HG03571 (cell line): ENCODE results near the gene RFTN1.
"Not testable (repeated sequence)": the region's sequence is repeated elsewhere in the genome, so short reads cannot be mapped to it uniquely, and the experiment has no call there.

ENCODE experiments used
- ATAC-seq: cut with Tn5 transposase; IDR thresholded peaks from one replicate; pipeline ENCODE4 v1.9.1; 2021; ENCODE audit not compliant: unreplicated experiment

The RFTN1 gene

DNA sequence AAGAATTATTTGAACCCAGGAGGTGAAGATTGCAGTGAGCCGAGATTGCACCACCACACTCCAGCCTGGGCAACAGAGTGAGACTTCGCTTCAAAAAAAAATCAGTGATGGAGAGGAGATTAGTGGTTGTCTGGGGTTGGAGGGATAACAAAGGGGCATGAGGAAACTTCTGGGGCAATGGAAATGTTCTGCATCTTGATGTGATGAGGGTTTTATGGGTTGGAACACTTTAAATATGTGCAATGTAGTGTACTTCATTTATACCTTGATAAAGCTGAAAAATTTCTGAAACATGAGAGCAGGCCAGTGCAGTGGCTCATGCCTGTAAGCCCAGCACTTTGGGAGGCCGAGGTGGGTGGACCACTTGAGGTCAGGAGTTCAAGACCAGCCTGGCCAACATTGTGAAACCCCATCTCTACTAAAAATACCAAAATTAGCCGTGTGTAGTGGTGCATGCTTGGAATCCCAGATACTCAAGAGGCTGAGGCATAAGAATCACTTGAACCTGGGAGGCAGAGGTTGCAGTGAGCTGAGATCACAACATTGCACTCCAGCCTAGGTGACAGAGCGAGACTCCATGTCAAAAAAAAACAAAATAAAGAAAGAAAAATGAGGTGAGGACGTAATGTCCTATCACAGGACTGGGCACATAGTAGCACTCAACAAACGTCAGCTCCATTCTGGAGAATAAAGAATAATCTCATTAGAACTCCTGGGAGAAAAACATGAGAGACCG, 24.0 kb downstream of the RFTN1 start:
- not testable (repeated sequence) for ATAC-seq

DNA sequence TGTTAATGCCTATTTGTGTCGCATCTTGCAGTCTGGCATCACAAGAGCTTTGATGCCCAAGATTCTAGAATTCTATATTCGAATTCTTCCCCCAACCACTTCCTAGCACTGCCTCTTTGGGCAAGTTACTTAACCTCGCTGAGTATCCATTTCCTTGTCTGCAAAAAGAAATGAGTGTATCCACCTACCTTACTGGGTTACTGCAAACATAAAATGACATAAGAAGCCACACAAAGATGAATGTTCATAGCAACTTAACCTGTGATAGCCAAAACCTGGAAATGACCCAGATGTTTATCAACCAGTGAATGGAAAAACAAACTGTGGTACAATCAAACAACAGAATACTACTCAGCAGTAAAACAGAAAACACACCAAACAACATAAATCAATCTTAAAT, 24.9 kb downstream of the RFTN1 start:
- ATAC-seq, result no peak

DNA sequence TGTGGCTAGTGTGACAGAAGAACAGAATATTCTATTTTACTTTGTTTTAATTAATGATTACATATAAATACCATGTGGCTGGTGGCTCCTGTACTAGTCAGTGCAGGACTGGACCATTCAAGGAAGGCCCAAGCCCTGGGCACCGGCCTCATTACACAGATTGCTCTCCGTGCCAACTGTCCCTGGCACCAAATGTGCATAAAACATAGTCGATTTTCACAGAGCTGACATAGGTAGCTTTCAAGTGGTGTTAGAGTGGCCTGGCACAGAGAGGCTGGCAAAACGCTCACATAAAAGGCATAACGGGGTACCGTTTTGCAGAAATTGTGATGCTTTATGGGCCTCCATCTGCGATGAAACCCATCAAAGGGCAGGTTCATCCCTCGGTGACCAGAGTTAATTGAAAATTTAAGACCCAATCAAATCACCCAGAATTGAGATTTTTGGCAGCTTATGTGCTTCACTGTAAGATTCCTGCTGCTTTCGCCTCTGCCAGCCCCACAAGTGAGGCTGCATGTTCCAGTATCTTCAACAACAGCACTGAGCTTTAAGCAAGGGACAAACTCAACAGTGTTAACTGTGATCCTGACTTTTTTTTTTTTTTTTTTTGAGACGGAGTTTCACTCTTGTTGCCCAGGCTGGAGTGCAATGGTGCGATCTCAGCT, 25.9 kb downstream of the RFTN1 start:
- ATAC-seq, result no peak

DNA sequence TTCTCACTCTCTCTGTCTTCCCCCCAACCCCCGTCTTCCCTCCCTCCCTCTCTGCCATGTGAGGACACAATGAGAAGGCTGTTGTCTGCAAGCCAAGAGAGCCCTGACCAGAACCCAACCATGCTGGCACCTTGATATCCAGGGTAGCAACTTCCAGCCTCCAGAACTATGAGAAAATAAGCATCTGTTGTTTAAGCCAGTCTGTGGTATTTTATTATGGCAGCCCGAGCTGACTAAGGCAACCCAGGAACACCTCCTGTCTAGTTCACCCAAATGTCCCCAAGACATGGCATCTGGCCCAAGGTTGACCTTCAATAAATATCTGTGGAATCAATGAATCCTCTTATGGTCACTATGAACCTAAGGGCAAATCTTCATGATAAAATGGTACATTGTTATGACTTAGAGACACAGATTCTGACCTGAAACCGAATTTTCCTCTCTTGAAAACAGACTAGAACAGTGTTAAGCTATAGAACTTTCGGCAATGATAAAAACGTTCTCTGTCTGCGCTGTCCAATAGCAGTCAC, 26.5 kb downstream of the RFTN1 start:
- ATAC-seq, result no peak

DNA sequence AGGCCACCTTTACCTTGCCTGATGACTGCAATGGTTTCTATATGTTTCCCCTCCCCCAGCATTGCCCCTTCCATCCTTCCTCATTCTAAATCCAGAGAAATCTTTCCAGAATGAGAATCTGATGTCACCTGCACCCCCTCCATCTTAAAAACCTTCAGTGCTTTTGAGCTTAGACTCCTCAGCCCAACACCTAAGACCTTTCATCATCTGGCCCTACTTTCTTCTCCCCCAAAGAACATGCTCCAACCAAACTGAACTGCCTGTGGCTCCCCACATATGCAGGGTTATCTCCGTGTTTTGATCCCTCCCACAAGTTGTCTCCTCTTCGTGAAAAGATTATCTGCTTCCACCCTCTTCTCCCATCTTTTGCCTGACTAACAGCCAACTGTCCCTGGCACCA, 27.3 kb downstream of the RFTN1 start:
- ATAC-seq, result no peak

DNA sequence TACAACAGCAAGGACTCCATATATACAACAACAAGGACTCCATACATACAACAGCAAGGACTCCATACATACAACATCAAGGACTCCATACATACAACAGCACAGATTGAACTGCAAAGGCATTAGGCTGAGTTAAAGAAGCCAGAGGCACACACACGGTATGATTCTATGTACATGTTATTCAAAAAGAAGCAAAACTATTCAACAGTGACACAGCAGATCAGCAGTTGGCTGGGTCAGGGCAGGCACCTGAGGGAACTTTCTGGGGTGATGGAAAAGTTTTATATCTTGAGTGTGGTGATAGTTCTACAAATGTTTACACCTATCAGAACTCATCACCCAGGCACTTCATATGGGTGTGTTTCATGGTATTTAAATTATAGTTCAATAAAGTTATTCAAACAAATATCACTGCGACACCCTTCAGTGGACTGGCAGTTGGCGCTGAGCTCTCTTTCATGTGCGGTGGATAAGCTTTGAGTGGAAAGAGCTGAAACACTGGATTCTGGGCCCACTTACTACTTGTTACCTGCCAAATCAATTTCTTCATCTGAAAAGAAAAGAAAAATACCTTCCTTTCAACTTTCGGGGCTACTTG, 28.0 kb downstream of the RFTN1 start:
- no peak for ATAC-seq

DNA sequence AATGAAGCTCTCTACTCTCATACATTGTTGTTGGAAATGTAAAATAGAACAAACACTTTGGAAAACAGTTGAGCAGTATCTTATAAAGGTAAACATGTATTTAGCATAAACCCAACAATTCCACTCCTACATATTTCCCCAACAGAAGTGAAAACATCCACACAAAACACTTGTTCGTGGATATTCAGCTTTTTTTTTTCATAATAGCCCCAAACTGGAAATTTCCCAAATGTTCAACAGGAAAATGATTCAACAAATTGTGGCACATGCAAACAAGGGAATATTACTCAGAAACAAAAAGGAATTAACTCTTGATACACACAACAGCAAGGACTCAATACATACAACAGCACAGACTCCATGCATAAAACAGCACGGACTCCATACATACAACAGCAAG, 28.5 kb downstream of the RFTN1 start:
- ATAC-seq, result no peak

DNA sequence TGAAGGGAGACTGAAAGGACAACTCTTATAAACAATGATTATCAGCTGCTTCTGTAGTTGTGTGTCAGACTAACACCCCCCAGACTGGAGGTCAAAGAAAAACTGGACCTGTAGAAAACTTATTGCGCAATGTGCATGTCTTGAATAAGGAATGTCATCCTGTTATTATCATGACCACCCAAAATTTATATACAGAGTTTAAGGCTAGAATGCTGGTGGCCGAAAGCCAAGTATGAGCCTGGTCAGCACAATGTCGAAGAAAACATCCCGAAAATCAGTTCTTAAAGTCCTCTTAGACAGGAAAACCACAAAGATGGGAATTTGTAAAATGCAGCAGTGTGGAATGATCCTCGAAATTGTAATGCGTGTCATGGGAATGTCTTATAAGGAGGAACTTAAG, 29.3 kb downstream of the RFTN1 start:
- ATAC-seq, result no peak

DNA sequence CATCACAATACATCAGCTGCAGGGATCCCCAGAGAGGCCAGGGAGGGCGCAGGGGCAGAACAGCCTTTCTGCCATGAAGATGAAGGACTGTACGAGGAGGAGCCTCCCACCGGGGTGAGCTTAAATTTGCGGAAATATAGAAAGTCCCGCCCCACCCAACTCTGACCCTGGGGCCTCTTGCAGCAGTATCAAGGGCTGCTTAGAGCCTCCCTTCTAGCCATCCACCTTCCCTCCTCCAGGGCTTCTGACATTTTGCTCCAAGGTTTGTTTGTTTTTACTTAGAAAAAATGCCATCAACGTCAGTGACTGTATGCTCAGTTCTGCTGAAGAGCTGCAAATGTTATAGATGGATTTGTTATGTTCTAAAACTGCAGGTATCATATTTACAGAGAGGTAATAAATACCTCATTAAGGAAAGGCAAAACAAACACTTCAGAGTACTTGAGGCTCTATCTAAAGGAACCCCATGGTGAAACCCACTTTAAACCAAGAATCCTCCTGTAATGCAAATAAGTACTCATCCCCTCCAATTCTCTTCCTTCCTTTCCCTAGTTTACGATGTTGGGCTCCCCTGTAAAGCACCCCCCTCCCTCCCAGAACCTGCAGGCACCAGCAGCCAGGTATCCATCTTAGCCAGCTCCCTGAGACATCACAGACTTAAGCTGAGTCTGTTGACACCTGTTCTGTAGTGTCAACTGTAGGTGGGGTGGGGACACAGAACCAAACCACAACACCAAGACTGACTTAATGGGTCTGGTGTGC, 30.5 kb downstream of the RFTN1 start:
- ATAC-seq, result peak; percentile 60

DNA sequence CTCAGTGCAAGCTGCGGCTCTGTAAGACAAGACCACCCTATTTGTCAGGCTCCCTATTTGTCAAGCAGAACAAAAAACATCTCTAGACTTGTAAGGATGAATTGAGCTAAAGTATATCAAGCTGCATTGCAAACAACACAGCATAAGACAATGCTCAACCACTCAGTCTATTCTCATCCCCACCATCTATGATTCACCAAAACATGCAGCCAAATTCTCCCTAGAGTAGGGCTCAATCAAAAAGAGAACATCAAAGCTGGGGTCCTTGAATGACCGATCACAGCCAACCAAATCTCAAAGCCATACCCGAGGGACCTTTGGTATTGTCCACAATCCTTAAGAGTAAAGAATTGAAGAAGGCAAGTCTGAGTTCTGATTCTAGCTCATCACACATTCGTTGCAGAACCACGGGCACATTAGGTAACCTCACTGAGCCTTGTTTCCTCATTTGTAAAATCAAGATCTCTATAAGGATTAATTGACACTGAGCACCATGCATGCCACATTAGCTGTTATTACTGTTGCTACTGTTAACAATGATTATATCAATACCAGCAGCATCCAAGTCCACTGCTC, 31.2 kb downstream of the RFTN1 start:
- ATAC-seq, result peak; percentile 14

DNA sequence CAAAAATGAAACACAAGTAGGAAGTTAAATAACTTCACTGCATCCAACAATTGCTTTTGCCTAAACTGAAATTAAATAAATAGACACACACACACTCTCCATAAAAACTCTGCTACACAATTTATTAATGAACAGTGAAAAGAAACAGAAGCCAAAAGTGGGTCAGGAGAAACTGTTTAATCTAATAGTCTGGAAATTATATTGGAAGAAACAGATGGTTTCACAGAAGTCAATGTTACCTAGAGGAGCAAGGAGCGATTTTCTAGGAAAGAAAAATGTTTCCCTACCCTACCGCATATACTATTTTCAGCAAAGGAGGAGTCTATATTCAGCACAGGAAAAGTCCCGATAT, 32.0 kb downstream of the RFTN1 start:
- no peak for ATAC-seq

DNA sequence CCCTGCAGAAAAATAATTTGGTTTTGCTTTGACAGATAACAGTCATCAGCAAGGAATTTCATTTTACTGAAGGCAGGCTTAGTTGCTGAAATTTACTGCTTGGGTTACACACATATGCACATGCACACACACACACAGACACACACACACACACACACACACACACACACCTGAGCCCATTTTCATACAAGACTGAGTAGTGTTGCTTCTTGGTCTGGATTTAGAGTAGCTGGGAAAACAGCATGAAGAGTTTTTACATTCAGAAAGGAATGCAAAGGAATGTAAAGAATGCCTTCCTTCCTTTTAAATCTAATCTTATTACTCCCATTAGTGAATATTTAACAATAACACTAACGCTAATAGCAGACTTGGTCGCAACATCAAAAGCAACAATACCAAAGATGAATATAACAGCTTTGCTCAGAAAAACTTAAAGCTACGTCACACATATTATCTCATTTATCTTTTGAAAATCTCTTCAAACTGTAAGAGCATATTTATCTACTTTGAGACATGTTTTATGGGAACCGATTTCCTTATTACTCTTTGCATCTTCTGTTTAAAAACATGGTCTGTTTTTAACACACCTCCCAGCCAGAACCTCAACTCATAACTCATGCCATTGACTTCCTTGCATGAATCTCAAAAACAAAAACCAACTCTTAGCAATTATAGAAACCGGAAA, 32.5 kb downstream of the RFTN1 start:
- peak; percentile 46 for ATAC-seq

DNA sequence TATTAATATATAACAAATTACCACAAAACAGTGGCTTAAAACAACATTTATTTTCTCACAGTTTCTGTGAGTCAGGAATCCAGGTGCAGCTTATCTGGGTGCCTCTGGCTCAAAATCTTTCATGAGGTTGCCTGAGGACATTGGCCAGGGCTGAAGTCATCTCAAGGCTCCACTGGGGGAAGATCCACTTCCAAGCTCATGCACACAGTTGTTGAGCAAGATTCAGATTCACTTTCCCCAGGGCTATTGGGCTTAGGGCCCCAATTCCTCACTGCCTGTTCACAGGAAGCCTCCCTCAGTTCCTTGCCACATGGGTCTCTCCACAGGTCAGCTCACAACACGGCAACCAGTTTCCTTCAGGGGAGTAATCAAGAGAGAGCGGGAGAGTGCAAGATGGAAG, 35.0 kb downstream of the RFTN1 start:
- no peak for ATAC-seq

DNA sequence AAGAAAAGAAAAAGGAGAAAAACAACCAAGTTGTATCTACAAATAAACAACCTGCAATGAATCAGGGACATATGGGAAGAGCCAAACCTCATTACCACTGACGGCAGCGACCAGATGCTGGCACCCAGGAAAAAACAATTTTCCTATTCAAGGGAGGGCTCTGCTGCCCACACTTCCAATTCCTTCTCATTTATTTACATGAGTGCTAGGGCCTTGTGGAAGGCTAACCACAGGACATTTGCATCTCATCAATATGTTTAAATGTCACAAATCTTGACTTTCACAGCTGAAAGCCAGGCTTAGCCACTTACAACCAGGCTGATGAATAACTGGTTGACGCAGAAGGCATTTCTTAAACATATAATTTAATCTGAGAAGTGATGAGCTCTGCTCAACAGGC, 36.0 kb downstream of the RFTN1 start:
- no peak for ATAC-seq

DNA sequence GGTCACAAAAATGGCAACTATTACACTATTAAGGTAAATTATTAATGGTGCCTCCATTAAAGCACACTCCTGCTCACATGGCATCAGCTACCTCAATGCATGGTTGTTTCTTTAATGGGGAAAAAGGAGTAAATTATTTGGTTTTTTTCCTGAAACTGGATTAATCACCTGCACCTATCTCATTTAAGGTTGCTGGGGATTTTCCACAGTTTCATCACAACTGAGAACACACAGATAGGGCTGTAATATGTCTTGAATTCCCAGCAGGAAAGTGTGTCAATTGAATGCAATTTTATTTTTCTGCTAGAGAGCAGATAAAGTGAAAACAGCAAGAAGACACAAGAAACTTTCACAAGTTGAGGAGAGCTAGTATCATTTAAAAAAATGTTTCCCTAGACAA, 36.4 kb downstream of the RFTN1 start:
- no peak for ATAC-seq

DNA sequence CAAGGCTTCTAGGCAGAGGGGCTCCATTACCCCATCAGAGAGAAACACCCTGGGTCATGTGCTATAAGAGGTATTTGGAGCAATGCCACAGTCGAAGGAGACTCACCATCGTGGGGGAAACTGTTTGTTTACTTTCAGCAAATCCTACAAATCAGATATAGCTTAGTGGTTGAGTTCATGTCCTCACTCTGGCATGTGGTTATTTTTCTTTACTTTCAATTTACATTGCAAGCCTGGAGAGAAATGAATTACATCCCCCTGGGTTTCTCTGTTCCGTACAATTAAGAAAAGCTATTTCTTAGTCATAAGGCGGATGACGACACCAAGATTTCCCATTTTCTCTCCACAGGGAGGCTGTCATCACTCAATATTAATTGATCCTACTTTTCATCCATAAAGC, 36.9 kb downstream of the RFTN1 start:
- ATAC-seq, result no peak

DNA sequence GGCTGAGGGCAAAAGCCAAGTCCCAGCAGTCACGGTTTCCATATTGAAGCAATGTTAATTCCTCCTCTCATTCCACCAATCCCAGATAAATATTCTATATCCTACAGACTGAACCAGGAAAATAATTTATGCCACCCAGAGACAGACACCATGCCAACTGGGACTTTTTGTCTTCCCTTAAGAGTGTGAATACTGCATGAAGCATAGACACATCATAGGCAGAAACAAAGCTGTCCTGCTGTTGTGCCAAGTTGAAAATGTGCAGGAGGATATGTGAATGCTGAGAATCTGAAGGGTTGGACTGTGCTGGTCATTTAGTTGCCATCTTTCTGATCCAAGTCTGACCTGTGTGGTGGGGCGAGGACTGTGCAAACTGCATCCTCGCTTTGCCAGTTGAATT, 37.7 kb downstream of the RFTN1 start:
- ATAC-seq, result no peak

DNA sequence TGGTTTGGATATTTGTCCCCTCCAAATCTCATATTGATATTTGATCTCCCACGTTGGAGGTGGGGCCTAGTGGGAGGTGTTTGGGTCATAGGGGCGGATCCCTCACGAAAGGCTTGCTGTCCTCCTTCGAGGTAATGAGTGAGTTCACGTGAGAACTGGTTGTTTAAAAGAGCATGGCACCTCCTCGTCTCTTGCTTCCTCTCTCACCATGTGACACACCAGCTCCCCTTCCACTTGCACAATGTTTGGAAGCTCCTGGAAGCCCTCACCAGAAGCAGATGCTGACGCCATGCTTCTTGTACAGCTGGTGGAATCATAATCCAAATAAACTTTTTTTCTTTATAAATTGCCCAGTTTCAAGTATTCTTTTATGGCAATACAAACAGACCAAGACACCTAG, 38.6 kb downstream of the RFTN1 start:
- ATAC-seq, result no peak

DNA sequence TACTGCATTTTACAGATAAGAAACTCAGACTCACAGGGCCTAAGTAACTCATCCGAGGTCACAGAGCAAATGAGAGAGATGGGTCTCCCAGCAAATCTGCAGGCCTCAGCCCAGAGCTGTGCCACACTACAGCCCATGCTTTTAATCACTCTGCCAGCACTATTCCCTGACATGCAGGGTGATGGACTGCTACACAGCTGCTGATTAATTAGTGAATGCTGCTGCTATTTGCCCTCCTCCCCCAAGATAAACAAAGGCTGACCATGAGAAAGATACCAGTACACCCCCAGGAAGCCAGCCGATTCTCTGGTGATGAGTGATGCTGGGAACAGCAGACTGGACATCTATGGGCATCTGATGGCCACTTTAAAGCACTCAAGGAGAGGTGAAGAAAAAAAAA, 39.3 kb downstream of the RFTN1 start:
- no peak for ATAC-seq

DNA sequence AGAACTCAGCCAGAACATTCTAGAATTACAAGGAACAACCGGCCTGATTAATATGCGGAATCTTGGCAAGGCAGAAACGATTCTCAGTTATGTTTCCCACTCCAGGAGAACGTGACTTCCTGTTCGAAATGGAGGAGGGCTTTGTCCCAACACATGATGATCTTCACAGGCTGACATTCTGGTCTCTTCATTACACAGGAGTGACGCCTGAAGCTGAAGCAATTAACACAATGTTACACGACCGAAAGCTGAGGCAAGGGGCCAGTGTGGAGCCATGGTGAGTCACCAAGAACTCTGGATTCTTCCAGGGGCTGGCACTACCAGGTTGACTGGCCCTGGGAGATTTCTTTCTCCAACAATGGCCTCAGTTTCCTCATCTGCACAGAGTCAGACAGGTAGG, 40.9 kb downstream of the RFTN1 start:
- ATAC-seq, result no peak

DNA sequence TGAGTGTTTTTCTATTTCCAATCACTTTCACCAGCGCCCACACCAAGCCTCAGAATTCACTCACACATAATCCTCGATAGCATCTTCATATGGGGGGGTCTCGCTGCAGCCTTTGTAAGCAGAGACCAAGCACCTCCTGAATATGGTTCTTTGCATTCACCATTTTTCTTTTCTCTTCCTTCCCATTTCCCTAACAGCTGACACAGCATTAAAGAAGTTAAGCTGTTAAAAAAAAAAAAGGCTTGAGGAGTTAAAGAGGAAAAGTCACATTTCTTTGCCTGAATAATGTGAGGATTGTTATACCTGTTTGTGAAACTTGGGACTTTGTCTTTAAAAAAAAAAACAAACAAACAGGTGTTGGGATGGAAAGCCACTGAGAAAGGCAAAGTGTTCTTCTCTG, 41.6 kb downstream of the RFTN1 start:
- no peak for ATAC-seq
